ENCODE results near the gene ZSWIM4. TPM values are rescaled to one million over a fixed set of nuclear protein-coding genes. Genes with fewer than 3 reads are reported as not detected.

The ZSWIM4 gene
- total and polyA plus RNA-seq, 2 of the 13 experiments (the other 11 are each of a cell fraction or from before 2014, with no cell fraction given) = 0.33 to 0.86 TPM

DNA sequence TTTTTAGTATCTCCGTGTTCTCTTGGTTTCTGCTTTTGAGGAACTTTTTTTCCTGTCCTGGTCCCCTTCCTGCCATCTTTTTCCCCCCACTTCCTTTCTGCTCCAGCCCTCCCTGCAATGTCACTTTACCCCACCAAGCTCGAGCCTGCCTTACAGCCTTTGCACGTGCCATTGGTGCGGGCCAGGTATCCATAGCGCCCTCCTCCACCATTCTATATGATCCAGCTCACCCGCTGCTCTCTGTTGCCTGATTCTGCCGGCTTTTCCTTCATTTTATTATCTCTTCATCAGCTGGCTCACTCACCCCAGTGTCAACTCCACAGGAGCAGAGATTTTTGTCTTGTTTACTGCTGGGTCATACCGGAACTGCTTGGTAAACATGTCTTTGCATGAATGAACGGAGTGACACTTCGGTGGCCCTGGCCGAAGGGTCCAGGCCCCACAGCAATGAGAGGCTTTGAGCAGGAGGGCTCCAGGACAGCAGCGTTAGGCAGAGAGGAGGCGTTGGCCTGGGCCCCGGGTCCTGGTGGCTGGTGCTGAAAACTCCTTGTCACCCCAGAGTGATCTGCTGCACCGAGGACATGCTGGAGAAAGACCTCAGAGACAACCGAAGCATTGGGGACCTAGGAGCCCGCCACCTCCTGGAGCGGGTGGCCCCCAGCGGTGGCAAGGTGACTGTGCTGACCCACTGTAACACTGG lies 29.7 kb upstream of the ZSWIM4 start (continued):
- TF ChIP-seq ZNF136 (CRISPR knock-in tag; IDR thresholded peaks at IDR 0.05; ENCODE audit: low read depth) (no peak), ZNF619 (CRISPR knock-in tag; IDR thresholded peaks at IDR 0.05) (no peak), SOX6 (IDR thresholded peaks at IDR 0.05) (no peak), SOX6 (CRISPR knock-in tag; IDR thresholded peaks at IDR 0.05) (peak; percentile 40; the same call in 1 of the 2 replicates), RXRB (CRISPR knock-in tag; IDR thresholded peaks at IDR 0.05; ENCODE audit: borderline replicate concordance) (no peak), FOXA1 (IDR thresholded peaks at IDR 0.05) (peak; percentile 49; the same call in 1 of the 2 replicates), FOXA1 (CRISPR knock-in tag; IDR thresholded peaks at IDR 0.05) (peak; percentile 79), GTF2F1 (IDR thresholded peaks at IDR 0.05; ENCODE audit: low read length) (no peak), MBNL3 (CRISPR knock-in tag; conservative IDR thresholded peaks at IDR 0.05) (no peak), HNRNPH1 (optimal IDR thresholded peaks at IDR 0.05; ENCODE audit: low read depth, low read length) (no peak), KDM3A (CRISPR knock-in tag; IDR thresholded peaks at IDR 0.05; ENCODE audit: low read depth) (no peak), GATAD1 (CRISPR knock-in tag; IDR thresholded peaks at IDR 0.05) (no peak), MYNN (CRISPR knock-in tag; IDR thresholded peaks at IDR 0.05; ENCODE audit: low read depth) (no peak), AKNA (CRISPR knock-in tag; IDR thresholded peaks at IDR 0.05; ENCODE audit: borderline replicate concordance) (no peak), PAX8 (CRISPR knock-in tag; IDR thresholded peaks at IDR 0.05; ENCODE audit: borderline replicate concordance) (no peak), ZNF326 (CRISPR knock-in tag; IDR thresholded peaks at IDR 0.05; ENCODE audit: borderline replicate concordance) (no peak), SIN3A (IDR thresholded peaks at IDR 0.05; ENCODE audit: borderline replicate concordance, low read depth, low read length) (0 out of 2 replicates have a peak, but pooled peaks have one; percentile 29), MTA3 (CRISPR knock-in tag; IDR thresholded peaks at IDR 0.05) (no peak)
- TF ChIP-seq, protein P1, sequence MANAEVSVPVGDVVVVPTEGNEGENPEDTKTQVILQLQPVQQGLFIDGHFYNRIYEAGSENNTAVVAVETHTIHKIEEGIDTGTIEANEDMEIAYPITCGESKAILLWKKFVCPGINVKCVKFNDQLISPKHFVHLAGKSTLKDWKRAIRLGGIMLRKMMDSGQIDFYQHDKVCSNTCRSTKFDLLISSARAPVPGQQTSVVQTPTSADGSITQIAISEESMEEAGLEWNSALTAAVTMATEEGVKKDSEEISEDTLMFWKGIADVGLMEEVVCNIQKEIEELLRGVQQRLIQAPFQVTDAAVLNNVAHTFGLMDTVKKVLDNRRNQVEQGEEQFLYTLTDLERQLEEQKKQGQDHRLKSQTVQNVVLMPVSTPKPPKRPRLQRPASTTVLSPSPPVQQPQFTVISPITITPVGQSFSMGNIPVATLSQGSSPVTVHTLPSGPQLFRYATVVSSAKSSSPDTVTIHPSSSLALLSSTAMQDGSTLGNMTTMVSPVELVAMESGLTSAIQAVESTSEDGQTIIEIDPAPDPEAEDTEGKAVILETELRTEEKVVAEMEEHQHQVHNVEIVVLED (CRISPR knock-in tag; IDR thresholded peaks at IDR 0.05; ENCODE audit: borderline replicate concordance) = no peak
- TF ChIP-seq, protein P2, sequence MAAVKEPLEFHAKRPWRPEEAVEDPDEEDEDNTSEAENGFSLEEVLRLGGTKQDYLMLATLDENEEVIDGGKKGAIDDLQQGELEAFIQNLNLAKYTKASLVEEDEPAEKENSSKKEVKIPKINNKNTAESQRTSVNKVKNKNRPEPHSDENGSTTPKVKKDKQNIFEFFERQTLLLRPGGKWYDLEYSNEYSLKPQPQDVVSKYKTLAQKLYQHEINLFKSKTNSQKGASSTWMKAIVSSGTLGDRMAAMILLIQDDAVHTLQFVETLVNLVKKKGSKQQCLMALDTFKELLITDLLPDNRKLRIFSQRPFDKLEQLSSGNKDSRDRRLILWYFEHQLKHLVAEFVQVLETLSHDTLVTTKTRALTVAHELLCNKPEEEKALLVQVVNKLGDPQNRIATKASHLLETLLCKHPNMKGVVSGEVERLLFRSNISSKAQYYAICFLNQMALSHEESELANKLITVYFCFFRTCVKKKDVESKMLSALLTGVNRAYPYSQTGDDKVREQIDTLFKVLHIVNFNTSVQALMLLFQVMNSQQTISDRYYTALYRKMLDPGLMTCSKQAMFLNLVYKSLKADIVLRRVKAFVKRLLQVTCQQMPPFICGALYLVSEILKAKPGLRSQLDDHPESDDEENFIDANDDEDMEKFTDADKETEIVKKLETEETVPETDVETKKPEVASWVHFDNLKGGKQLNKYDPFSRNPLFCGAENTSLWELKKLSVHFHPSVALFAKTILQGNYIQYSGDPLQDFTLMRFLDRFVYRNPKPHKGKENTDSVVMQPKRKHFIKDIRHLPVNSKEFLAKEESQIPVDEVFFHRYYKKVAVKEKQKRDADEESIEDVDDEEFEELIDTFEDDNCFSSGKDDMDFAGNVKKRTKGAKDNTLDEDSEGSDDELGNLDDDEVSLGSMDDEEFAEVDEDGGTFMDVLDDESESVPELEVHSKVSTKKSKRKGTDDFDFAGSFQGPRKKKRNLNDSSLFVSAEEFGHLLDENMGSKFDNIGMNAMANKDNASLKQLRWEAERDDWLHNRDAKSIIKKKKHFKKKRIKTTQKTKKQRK (IDR thresholded peaks at IDR 0.05; ENCODE audit: low read length) = no peak
